ENCODE data around the gene CFAP74.

DNA sequence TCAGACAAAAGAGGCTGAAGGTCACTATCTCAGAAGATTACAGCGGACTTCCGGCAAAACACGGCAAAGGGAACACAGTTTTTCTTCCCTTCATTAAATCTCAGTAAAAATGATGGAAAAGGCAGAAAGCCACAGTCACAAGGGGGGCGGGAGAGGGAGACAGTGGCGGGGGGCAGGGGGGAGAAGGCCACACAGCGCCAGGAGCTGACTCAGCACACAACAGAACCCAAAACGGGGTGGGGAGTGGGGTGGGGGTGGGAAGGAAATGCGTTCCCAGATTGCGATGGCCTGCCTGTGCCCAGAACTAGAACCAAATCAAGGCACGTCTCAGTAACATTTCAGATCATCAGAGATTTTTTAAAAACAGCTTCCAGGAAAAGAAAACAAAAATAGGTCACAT lies 13.4 kb downstream of the CFAP74 start:
- no peak for TF ChIP-seq POLR2A (IDR thresholded peaks at IDR 0.05)
- TF ChIP-seq, protein P1, sequence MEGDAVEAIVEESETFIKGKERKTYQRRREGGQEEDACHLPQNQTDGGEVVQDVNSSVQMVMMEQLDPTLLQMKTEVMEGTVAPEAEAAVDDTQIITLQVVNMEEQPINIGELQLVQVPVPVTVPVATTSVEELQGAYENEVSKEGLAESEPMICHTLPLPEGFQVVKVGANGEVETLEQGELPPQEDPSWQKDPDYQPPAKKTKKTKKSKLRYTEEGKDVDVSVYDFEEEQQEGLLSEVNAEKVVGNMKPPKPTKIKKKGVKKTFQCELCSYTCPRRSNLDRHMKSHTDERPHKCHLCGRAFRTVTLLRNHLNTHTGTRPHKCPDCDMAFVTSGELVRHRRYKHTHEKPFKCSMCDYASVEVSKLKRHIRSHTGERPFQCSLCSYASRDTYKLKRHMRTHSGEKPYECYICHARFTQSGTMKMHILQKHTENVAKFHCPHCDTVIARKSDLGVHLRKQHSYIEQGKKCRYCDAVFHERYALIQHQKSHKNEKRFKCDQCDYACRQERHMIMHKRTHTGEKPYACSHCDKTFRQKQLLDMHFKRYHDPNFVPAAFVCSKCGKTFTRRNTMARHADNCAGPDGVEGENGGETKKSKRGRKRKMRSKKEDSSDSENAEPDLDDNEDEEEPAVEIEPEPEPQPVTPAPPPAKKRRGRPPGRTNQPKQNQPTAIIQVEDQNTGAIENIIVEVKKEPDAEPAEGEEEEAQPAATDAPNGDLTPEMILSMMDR (IDR thresholded peaks at IDR 0.05): no peak
